K562 (cell line): Measurements from ENCODE around the gene ZC3H12A. TPM values are rescaled to one million over a fixed set of nuclear protein-coding genes. Genes with fewer than 3 reads are reported as not detected.
A peak's percentile ranks its signal among the peaks of the same experiment; 100 is the strongest.

Experiments used
- CCAR2 ChIP-seq: fragments of 200-400 bp; formaldehyde crosslinking; IDR thresholded peaks from 2 replicates; pipeline ENCODE4 v1.6.1; 2017; ENCODE audit warnings: mild to moderate bottlenecking, low read depth, low read length
- GTF2A2 ChIP-seq: IDR thresholded peaks from 2 replicates; pipeline ENCODE4 v1.6.1; 2016; ENCODE audit warnings: mild to moderate bottlenecking, missing genetic modification characterization, missing compliant biosample characterization
- IRF2 ChIP-seq: sonication (generic); formaldehyde crosslinking; IDR thresholded peaks from 2 replicates; pipeline ENCODE4 v1.8.1; 2022; ENCODE audit warnings: mild to moderate bottlenecking, missing genetic modification reagents
- RBM15 ChIP-seq: fragments of 200-400 bp; formaldehyde crosslinking; IDR thresholded peaks from 2 replicates; pipeline ENCODE4 v1.6.1; 2018; ENCODE audit warnings: mild to moderate bottlenecking, low read length, moderate library complexity; ENCODE audit not compliant: insufficient read depth
- WHSC1 ChIP-seq: IDR thresholded peaks from one replicate; pipeline ENCODE4 v1.6.1; 2012; ENCODE audit warnings: low read length, control low read depth, inconsistent platforms
- polyA plus RNA-seq, 8 experiments: library from polyadenylated mRNA; depleted of rRNA in 4 of 8; stranded (reverse) in 5 of 8; unstranded in 3 of 8; fragments of >200 nt; fragmentation: Nextera tagmentation in 2 of 8; fragmentation: Illumina TruSeq in 1 of 8; extraction: Ambion mirVana in 2 of 8; extraction: Trizol in 1 of 8; gene quantifications; 2 replicates each; pipeline versions ENCODE4 v1.2.1 to v1.2.3, GENCODE V29; 2011 to 2014; ENCODE audit warnings: inconsistent platforms in 1 of 8, missing spikeins in 1 of 8
- total RNA-seq, 7 experiments: library from RNA; depleted of rRNA in 6 of 7; stranded (reverse); fragments of >200 nt in 6 of 7; fragmentation: Illumina TruSeq in 2 of 7; extraction: Trizol in 2 of 7; gene quantifications; 2 replicates each; pipeline versions ENCODE4 v1.2.1 to v1.2.3, GENCODE V29; 2011 to 2021; ENCODE audit warnings: low replicate concordance in 1 of 7
- TF ChIP-seq, protein P1 (sequence below): fragments of 250-450 bp; sonication (Bioruptor Pico); IDR thresholded peaks from 2 replicates; pipeline ENCODE4 v1.5.0; 2021
- TF ChIP-seq, protein P2 (sequence below): fragments of 450-650 bp; IDR thresholded peaks from 2 replicates; pipeline ENCODE4 v1.6.1; 2014; ENCODE audit warnings: low read depth, mild to moderate bottlenecking, moderate library complexity, borderline replicate concordance
- TF ChIP-seq, protein P3 (sequence below): fragments of 250-450 bp; sonication (Bioruptor Pico); IDR thresholded peaks from 2 replicates; pipeline ENCODE4 v1.9.0; 2021; ENCODE audit warnings: mild to moderate bottlenecking, inconsistent platforms
- TF ChIP-seq, protein P4 (sequence below): sonication (generic); IDR thresholded peaks from 2 replicates; pipeline ENCODE4 v1.6.1; 2016

The ZC3H12A gene
- total and polyA plus RNA-seq, 9 of the 15 experiments (the other 6 are each of a cell fraction or from before 2014, with no cell fraction given), result 0.14 to 9.4 (median 6.7) TPM

DNA sequence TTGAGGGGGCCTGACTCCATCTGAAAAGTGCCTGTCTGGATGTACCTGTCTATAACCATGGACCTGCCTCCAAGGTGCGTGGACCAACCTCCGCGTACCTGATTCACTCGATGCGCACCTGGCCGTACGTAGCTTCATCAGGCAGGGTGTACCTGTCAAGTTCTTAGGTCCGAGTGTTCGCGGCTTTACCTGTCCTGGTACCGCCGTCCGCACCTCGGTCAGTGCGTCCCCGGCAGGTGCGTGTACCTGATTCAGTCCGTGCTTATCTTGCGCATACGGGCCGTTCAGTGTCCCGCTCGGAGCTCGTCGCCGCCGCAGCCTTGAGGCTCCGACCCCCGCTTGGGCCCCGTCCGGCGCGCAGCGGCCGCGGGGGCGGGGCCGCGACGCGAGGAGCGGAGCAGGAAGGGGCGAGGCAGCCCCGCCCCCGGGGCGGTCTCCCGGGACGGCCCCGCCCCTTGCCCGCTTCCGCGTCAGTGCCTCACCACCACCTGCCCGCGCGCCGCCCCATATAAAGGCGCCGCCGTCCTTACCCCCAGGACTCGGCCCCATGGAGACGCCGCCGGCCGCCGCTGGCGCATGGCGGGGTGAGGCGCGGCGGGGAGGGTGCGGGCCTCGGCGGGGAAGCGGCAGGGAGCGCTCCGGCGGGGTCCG lies at the start of gene ZC3H12A (continued):
- TF ChIP-seq, protein P1, sequence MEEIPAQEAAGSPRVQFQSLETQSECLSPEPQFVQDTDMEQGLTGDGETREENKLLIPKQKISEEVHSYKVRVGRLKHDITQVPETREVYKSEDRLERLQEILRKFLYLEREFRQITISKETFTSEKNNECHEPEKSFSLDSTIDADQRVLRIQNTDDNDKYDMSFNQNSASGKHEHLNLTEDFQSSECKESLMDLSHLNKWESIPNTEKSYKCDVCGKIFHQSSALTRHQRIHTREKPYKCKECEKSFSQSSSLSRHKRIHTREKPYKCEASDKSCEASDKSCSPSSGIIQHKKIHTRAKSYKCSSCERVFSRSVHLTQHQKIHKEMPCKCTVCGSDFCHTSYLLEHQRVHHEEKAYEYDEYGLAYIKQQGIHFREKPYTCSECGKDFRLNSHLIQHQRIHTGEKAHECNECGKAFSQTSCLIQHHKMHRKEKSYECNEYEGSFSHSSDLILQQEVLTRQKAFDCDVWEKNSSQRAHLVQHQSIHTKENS, result no peak
- TF ChIP-seq, protein P2, sequence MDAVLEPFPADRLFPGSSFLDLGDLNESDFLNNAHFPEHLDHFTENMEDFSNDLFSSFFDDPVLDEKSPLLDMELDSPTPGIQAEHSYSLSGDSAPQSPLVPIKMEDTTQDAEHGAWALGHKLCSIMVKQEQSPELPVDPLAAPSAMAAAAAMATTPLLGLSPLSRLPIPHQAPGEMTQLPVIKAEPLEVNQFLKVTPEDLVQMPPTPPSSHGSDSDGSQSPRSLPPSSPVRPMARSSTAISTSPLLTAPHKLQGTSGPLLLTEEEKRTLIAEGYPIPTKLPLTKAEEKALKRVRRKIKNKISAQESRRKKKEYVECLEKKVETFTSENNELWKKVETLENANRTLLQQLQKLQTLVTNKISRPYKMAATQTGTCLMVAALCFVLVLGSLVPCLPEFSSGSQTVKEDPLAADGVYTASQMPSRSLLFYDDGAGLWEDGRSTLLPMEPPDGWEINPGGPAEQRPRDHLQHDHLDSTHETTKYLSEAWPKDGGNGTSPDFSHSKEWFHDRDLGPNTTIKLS, result no peak
- no peak for TF ChIP-seq WHSC1
- no peak for TF ChIP-seq IRF2 (CRISPR knock-in tag)
- TF ChIP-seq, protein P3, sequence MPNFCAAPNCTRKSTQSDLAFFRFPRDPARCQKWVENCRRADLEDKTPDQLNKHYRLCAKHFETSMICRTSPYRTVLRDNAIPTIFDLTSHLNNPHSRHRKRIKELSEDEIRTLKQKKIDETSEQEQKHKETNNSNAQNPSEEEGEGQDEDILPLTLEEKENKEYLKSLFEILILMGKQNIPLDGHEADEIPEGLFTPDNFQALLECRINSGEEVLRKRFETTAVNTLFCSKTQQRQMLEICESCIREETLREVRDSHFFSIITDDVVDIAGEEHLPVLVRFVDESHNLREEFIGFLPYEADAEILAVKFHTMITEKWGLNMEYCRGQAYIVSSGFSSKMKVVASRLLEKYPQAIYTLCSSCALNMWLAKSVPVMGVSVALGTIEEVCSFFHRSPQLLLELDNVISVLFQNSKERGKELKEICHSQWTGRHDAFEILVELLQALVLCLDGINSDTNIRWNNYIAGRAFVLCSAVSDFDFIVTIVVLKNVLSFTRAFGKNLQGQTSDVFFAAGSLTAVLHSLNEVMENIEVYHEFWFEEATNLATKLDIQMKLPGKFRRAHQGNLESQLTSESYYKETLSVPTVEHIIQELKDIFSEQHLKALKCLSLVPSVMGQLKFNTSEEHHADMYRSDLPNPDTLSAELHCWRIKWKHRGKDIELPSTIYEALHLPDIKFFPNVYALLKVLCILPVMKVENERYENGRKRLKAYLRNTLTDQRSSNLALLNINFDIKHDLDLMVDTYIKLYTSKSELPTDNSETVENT (CRISPR knock-in tag), result peak; percentile 74
- TF ChIP-seq, protein P4, sequence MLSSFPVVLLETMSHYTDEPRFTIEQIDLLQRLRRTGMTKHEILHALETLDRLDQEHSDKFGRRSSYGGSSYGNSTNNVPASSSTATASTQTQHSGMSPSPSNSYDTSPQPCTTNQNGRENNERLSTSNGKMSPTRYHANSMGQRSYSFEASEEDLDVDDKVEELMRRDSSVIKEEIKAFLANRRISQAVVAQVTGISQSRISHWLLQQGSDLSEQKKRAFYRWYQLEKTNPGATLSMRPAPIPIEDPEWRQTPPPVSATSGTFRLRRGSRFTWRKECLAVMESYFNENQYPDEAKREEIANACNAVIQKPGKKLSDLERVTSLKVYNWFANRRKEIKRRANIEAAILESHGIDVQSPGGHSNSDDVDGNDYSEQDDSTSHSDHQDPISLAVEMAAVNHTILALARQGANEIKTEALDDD, result no peak
- peak; percentile 93 for TF ChIP-seq GTF2A2
- no peak for TF ChIP-seq RBM15
- no peak for TF ChIP-seq CCAR2
